Skeletal muscle tissue (tissue), 4 donors: ENCODE data around the gene SRCIN1. TPM values are rescaled to one million over a fixed set of nuclear protein-coding genes. Genes with fewer than 3 reads are reported as not detected.

Experiments
- H3K27ac ChIP-seq: one replicate; pipeline ENCODE4 v1.7.0; 2013; ENCODE audit warnings: mild to moderate bottlenecking, low read depth, low read length, inconsistent platforms
- H3K27me3 ChIP-seq, 3 donors: one replicate each; pipeline ENCODE4 v1.7.0; 2013; ENCODE audit warnings: low read length in 3 of 3; ENCODE audit not compliant: control insufficient read depth in 3 of 3, insufficient read depth in 3 of 3
- H3K36me3 ChIP-seq, 3 donors: one replicate each; pipeline ENCODE4 v1.7.0; 2013; ENCODE audit warnings: low read length in 3 of 3; ENCODE audit not compliant: control insufficient read depth in 3 of 3, insufficient read depth in 3 of 3
- H3K4me1 ChIP-seq, 3 donors: one replicate each; pipeline ENCODE4 v1.7.0; 2013; ENCODE audit warnings: low read length in 3 of 3, mild to moderate bottlenecking in 3 of 3; ENCODE audit not compliant: control insufficient read depth in 3 of 3, insufficient read depth in 3 of 3
- H3K4me3 ChIP-seq, 3 donors: one replicate each; pipeline ENCODE4 v1.7.0; 2013; ENCODE audit warnings: low read length in 3 of 3
- H3K9ac ChIP-seq, 3 donors: one replicate each; pipeline ENCODE4 v1.7.0; 2013; ENCODE audit warnings: low read length in 3 of 3, mild to moderate bottlenecking in 3 of 3, moderate library complexity in 2 of 3, low read depth in 1 of 3
- H3K9me3 ChIP-seq, 3 donors: one replicate each; pipeline ENCODE4 v1.7.0; 2013; ENCODE audit warnings: low read length in 3 of 3; ENCODE audit not compliant: control insufficient read depth in 3 of 3
- total RNA-seq: library from RNA; depleted of rRNA; stranded (reverse); fragments of >200 nt; gene quantifications from one replicate; pipeline ENCODE4 v1.2.3, GENCODE V29; 2014
- donor health status: Osteomylitis.

SRCIN1 gene
- total RNA-seq, 1 donor from 2014 or later = 0.52 TPM

GRCh38 chr17:38585056-38585917 is 20.5 kb downstream of the SRCIN1 start:
- Histone ChIP-seq H3K9ac (no peak overlapping the region), H3K4me1 (peaks cover 0 to 2% (median 0%) of the 10 kb centered on the region in 3 donors), H3K27me3 (peaks cover 33 to 49% (median 45%) of the 10 kb centered on the region in 3 donors), H3K27ac (no peak overlapping the region), H3K36me3 (no peaks in the 10 kb centered on the region), H3K4me3 (no peak overlapping the region), H3K9me3 (no peaks in the 10 kb centered on the region)

- H3K9ac ChIP-seq = no peak overlapping the region
- peaks cover 36 to 55% (median 50%) of the 10 kb centered on the region in 3 donors for H3K27me3 ChIP-seq
Observed at GRCh38 chr17:38584350-38584925, 21.3 kb downstream of the SRCIN1 start.

GRCh38 chr17:38583828-38584349 is 21.9 kb downstream of the SRCIN1 start:
- no peaks in the 10 kb centered on the region for H3K9me3 ChIP-seq
- H3K27me3 ChIP-seq = peaks cover 36 to 56% (median 51%) of the 10 kb centered on the region in 3 donors
- peaks cover 0 to 2% (median 0%) of the 10 kb centered on the region in 3 donors for H3K4me1 ChIP-seq
- no peak overlapping the region for H3K27ac ChIP-seq
- no peaks in the 10 kb centered on the region for H3K36me3 ChIP-seq
- no peak overlapping the region for H3K9ac ChIP-seq
- no peak overlapping the region for H3K4me3 ChIP-seq

More at GRCh38 chr17:38584350-38584925, 21.3 kb downstream of the SRCIN1 start:
- no peaks in the 10 kb centered on the region for H3K36me3 ChIP-seq
- no peaks in the 10 kb centered on the region for H3K9me3 ChIP-seq
- H3K4me1 ChIP-seq = peaks cover 0 to 2% (median 0%) of the 10 kb centered on the region in 3 donors
- H3K27ac ChIP-seq = no peak overlapping the region
- no peak overlapping the region for H3K4me3 ChIP-seq

- Histone ChIP-seq H3K4me1 (peaks cover 0 to 3% (median 3%) of the 10 kb centered on the region in 3 donors), H3K27me3 (peaks cover 39 to 54% (median 50%) of the 10 kb centered on the region in 3 donors), H3K36me3 (no peaks in the 10 kb centered on the region), H3K27ac (no peak overlapping the region), H3K4me3 (no peak overlapping the region), H3K9me3 (no peaks in the 10 kb centered on the region), H3K9ac (no peak overlapping the region)
Observed at GRCh38 chr17:38583176-38583575, 22.6 kb downstream of the SRCIN1 start.

- Histone ChIP-seq H3K27me3 (peaks cover 48 to 56% (median 53%) of the 10 kb centered on the region in 3 donors), H3K27ac (no peak overlapping the region), H3K4me1 (peaks cover 0 to 6% (median 5%) of the 10 kb centered on the region in 3 donors), H3K4me3 (no peak overlapping the region), H3K9ac (no peak overlapping the region), H3K9me3 (no peaks in the 10 kb centered on the region), H3K36me3 (no peaks in the 10 kb centered on the region)
Observed at GRCh38 chr17:38582069-38582468, 23.7 kb downstream of the SRCIN1 start.

- no peak overlapping the region for H3K9ac ChIP-seq
Observed at GRCh38 chr17:38579934-38580333, 25.8 kb downstream of the SRCIN1 start.

GRCh38 chr17:38579083-38579480 is 26.7 kb downstream of the SRCIN1 start:
- peaks cover 52 to 67% (median 61%) of the 10 kb centered on the region in 3 donors for H3K27me3 ChIP-seq
- H3K9me3 ChIP-seq = no peaks in the 10 kb centered on the region
- no peak overlapping the region for H3K9ac ChIP-seq
- no peaks in the 10 kb centered on the region for H3K36me3 ChIP-seq
- no peak overlapping the region for H3K27ac ChIP-seq
- H3K4me3 ChIP-seq = no peak overlapping the region
- H3K4me1 ChIP-seq = peaks cover 0 to 6% (median 3%) of the 10 kb centered on the region in 3 donors

More at GRCh38 chr17:38579934-38580333, 25.8 kb downstream of the SRCIN1 start:
- Histone ChIP-seq H3K4me3 (no peak overlapping the region), H3K27me3 (peaks cover 50 to 66% (median 59%) of the 10 kb centered on the region in 3 donors), H3K27ac (no peak overlapping the region), H3K4me1 (peaks cover 0 to 6% (median 5%) of the 10 kb centered on the region in 3 donors), H3K36me3 (no peaks in the 10 kb centered on the region), H3K9me3 (no peaks in the 10 kb centered on the region)

GRCh38 chr17:38578229-38579082 is 27.3 kb downstream of the SRCIN1 start:
- Histone ChIP-seq H3K36me3 (no peaks in the 10 kb centered on the region), H3K4me1 (peaks cover 1 to 6% (median 3%) of the 10 kb centered on the region in 3 donors), H3K9ac (no peak overlapping the region), H3K27ac (no peak overlapping the region), H3K4me3 (no peak overlapping the region), H3K27me3 (peaks cover 58 to 69% (median 62%) of the 10 kb centered on the region in 3 donors), H3K9me3 (no peaks in the 10 kb centered on the region)

- no peaks in the 10 kb centered on the region for H3K9me3 ChIP-seq
- no peak overlapping the region for H3K9ac ChIP-seq
- peaks cover 8 to 10% (median 9%) of the 10 kb centered on the region in 3 donors for H3K4me1 ChIP-seq
- no peak overlapping the region for H3K27ac ChIP-seq
- H3K36me3 ChIP-seq = no peaks in the 10 kb centered on the region
- H3K4me3 ChIP-seq = no peak overlapping the region
- peaks cover 65 to 76% (median 69%) of the 10 kb centered on the region in 3 donors for H3K27me3 ChIP-seq
Observed at GRCh38 chr17:38577645-38578173, 28.0 kb downstream of the SRCIN1 start.
